ENCODE measurements around the gene MTIF3. TPM values are rescaled to one million over a fixed set of nuclear protein-coding genes. Genes with fewer than 3 reads are reported as not detected.
A peak's percentile ranks its signal among the peaks of the same experiment; 100 is the strongest.

The MTIF3 gene
- total RNA-seq, 2 experiments from 2014 or later, result 28.7 to 30.4 TPM

DNA sequence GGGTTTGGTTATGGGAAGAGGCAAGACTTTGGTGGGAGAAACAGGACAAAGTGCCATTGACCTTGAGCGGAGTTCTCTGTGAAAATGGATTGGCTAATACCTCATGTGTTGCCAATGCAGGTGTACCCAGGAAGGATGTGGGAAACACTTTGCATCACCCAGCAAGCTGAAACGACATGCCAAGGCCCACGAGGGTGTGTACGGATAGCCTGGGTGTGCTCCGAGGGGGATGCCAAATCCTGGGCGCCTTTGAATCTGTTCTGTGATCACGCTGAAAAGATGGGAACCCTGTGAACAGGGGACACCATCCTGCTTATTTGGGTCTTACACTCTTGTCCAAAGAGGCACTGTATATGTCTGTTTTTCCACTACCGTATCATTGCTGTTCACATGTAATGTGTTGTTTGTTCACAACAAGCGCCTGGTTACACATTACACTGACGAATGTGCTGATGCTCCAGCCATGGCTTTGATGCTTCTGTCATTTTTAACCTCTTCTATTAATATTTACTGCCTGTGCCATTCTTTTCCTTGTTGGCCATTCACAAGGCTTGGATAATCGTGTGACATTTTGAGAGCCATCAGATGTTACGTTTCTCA, 17.7 kb downstream of the MTIF3 start:
- peaks cover 47% of the 10 kb centered on the region for H3K36me3 Mint-ChIP-seq
- H3K4me3 Mint-ChIP-seq, result no peak overlapping the region
- peaks cover 38% of the 10 kb centered on the region for H3K4me1 Mint-ChIP-seq

DNA sequence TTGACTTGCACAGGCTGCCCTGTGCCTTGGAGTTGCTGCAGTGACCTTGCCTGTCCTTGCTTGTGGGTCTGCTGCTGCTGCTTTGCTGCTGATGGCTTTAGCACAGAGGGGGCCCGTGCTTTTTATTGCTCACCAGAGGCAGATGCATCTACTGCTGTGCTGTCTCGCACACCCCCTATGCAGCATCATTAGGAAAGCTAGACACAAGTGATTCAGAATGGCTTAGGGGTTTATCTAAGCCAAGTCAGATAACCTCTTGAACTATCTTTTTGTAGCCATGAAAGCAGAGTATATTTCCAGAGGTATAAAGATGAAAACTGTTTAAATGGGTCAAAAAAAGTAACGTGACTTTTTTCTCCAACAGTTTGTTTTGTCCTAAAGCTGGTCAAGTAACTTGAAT, 18.2 kb downstream of the MTIF3 start:
- Mint-ChIP-seq H3K9me3 (no peaks in the 10 kb centered on the region), H3K4me3 (no peak overlapping the region), H3K27me3 (no peaks in the 10 kb centered on the region), H3K4me1 (peaks cover 42% of the 10 kb centered on the region), H3K27ac (peak overlapping the region; percentile 74), H3K36me3 (peaks cover 48% of the 10 kb centered on the region)
- no peak for DNase-seq

More for the DNA sequence above, 17.7 kb downstream of the MTIF3 start:
- peak overlapping the region; percentile 74 for H3K27ac Mint-ChIP-seq
- H3K27me3 Mint-ChIP-seq, result no peaks in the 10 kb centered on the region
- H3K9me3 Mint-ChIP-seq, result no peaks in the 10 kb centered on the region
- no peak for DNase-seq

DNA sequence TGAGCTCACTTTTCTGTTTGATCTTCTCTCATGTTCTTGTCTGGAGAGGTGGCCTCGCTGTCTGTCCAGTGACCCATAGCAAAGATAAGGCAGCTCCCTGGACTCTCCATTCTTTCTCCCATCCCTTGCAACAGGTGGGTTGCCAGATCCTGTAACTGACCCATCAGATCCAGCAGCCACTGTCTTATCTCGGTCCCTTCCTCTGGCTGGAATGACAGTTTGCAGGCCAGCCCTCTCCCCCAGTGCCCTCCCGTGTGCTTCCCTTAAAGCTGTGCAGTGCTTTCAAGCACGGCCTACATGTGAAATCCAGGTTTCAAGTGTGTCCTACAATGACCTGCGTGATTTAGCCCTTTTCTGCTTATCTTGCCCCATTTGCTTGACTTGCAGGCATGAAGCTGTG, 22.2 kb downstream of the MTIF3 start:
- Mint-ChIP-seq H3K4me3 (peak overlapping the region; percentile 32), H3K36me3 (peaks cover 59% of the 10 kb centered on the region), H3K4me1 (peaks cover 53% of the 10 kb centered on the region), H3K9me3 (no peaks in the 10 kb centered on the region), H3K27ac (peak overlapping the region; percentile 75), H3K27me3 (no peaks in the 10 kb centered on the region)
- no peak for DNase-seq

DNA sequence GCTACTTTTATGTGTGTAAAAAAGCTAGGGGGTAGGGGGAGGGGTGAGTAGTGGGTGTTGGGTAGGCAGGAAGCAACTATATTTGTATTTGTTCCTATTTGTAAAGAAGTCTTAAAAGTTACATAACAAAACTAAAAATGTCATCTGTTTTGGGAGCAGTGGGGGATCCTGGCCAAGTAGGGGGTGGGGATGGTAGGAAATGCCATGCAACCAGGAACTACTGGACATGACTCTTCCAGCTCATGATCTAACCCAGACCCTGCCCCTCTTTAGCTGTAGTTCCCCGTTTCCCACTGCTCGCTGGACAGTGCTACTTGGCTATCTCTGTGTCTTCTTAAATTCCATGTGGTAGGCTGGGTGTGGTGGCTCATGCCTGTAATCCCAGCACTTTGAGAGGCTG, 22.7 kb downstream of the MTIF3 start:
- H3K4me1 Mint-ChIP-seq, result peaks cover 50% of the 10 kb centered on the region
- no peaks in the 10 kb centered on the region for H3K9me3 Mint-ChIP-seq
- DNase-seq, result no peak
- peaks cover 55% of the 10 kb centered on the region for H3K36me3 Mint-ChIP-seq
- H3K27me3 Mint-ChIP-seq, result no peaks in the 10 kb centered on the region
- H3K27ac Mint-ChIP-seq, result peak overlapping the region; percentile 95
- peak overlapping the region; percentile 95 for H3K4me3 Mint-ChIP-seq

DNA sequence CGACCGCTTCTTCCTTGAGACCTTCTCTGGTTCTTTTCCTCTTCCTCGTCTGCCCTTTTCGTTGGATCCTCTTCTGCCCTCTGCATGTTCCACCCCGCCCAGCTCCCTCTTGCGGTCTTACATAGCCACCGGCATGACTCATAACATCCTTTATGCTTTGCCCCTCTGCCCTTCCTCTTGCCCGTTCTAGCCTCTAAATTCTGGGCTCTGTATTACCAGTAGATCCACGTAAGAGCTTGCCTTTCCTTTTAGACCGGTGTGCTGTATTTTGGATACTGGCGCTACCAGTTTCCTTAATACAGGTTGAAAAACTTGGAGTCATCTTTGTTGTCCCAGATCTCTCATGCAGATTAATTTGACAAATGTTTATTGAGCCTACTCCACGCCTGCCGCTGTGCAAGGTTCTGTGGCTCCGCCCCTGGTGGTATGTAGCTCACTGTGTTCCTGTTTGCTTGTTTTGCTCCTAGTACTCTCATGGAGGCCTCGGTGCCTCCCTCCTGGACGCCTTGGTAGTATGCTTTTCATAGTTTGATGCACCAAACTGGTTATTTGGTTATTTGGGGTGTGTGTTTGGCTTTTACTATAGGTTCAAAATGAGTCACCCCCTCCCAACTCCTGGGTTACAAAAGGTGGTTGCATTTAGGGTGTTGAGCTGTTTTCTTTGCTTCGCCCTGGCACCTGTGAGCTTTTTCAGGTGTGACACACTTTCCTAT, 24.3 kb downstream of the MTIF3 start:
- H3K27me3 Mint-ChIP-seq, result no peaks in the 10 kb centered on the region
- peak overlapping the region; percentile 95 for H3K27ac Mint-ChIP-seq
- H3K9me3 Mint-ChIP-seq, result no peaks in the 10 kb centered on the region
- peaks cover 37% of the 10 kb centered on the region for H3K4me1 Mint-ChIP-seq
- DNase-seq, result peak; percentile 71
- peaks cover 44% of the 10 kb centered on the region for H3K36me3 Mint-ChIP-seq
- H3K4me3 Mint-ChIP-seq, result peak overlapping the region; percentile 95

DNA sequence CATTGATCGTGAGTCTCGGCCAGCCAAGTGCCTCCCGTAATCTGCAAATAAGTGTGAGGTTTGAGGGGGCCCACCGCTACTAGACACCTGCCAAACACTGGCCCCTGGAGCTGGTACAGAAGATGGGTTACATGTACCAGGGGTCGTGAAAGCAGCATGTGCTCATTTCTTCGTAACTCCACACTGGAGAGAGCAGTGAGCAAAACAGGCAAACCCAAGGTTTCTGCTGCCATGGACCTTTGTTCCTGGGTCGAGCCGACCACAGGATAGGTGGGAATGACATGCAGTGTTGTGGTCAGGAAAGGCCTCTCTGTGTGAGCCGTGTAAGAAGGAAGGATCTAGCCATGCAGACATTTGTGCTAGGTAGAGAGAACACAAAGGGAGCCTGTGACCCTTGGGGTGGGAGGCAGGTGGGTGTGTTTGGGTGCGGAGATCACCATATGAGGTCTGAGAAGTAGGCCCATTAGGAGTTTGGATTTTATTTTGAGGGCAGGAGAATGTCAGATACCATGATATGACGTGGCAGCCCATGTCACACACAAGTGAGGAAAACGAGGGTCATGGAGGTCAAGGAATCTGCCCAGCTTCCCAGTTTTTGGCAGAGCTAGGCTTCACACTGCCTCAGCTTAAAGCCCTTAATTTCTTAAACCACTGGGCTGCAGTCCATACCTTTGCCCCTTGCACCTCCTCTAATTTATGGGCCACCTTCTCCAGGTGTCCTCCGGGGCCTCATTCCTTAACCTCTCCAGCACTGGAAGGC, 25.0 kb downstream of the MTIF3 start:
- peak overlapping the region; percentile 95 for H3K27ac Mint-ChIP-seq
- peaks cover 30% of the 10 kb centered on the region for H3K4me1 Mint-ChIP-seq
- no peaks in the 10 kb centered on the region for H3K9me3 Mint-ChIP-seq
- DNase-seq, result peak; percentile 36
- peak overlapping the region; percentile 95 for H3K4me3 Mint-ChIP-seq
- H3K36me3 Mint-ChIP-seq, result peaks cover 36% of the 10 kb centered on the region
- H3K27me3 Mint-ChIP-seq, result no peaks in the 10 kb centered on the region

DNA sequence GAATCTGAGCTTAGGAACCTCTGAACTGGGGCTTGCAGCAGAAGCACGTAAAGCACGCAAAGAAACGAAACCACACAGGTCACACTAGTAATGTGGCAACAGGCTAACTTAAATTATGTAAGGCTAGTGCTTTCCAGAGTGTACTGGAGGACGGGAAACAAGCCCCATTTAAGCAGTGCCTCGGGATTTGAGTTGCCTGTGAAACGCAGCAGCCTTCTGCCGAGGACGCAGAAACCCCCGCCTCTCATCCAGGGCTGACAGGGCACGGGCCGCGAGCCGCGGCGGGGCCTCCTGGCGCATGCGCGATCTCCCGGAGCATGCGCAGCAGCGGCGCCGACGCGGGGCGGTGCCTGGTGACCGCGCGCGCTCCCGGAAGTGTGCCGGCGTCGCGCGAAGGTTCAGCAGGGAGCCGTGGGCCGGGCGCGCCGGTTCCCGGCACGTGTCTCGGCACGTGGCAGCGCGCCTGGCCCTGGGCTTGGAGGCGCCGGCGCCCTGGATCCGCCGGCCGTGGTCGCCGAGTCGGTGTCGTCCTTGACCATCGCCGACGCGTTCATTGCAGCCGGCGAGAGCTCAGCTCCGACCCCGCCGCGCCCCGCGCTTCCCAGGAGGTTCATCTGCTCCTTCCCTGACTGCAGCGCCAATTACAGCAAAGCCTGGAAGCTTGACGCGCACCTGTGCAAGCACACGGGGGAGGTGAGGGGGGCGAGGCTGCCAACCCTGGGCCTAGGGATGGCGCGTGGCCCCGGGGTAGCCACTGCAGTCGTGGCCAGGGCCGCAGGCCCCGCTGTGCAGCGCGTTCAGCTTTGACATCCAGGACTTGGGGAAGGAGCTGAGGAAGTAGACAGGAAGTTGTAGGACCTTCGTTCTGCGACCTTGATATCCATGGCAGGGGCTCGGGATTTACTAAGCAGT, 25.9 kb downstream of the MTIF3 start, which contains the start of gene GTF3A:
Gene GTF3A (plus strand): TSS at position 374 of the 912 bp plus-strand sequence.
- Mint-ChIP-seq H3K9me3 (no peaks in the 10 kb centered on the region), H3K4me3 (peak within 1 kb of the TSS; percentile 95), H3K27ac (peak within 1 kb of the TSS; percentile 95), H3K36me3 (peaks cover 36% of the 10 kb centered on the region), H3K27me3 (no peaks in the 10 kb centered on the region), H3K4me1 (peaks cover 29% of the 10 kb centered on the region)
- DNase-seq, result peak; percentile 92

DNA sequence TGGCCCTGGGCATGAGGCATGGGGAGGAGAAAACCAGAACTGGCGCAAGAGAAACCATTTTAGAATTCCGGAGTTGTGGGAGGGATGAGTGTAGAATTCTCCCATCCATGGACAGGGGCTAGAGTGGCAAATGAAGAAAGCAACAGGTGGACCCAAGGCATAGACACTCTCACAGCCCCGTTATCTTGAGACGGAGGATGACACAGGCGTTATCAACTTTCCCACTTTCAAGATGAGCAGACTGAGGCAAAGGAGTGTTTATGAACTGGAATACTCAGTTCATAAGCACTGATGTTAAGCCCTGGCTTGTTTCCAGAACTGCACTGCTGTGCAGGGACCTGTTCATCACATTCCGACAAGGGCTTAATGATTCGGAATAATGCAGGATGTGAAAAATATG, 27.0 kb downstream of the MTIF3 start:
- no peaks in the 10 kb centered on the region for H3K27me3 Mint-ChIP-seq
- peaks cover 27% of the 10 kb centered on the region for H3K4me1 Mint-ChIP-seq

DNA sequence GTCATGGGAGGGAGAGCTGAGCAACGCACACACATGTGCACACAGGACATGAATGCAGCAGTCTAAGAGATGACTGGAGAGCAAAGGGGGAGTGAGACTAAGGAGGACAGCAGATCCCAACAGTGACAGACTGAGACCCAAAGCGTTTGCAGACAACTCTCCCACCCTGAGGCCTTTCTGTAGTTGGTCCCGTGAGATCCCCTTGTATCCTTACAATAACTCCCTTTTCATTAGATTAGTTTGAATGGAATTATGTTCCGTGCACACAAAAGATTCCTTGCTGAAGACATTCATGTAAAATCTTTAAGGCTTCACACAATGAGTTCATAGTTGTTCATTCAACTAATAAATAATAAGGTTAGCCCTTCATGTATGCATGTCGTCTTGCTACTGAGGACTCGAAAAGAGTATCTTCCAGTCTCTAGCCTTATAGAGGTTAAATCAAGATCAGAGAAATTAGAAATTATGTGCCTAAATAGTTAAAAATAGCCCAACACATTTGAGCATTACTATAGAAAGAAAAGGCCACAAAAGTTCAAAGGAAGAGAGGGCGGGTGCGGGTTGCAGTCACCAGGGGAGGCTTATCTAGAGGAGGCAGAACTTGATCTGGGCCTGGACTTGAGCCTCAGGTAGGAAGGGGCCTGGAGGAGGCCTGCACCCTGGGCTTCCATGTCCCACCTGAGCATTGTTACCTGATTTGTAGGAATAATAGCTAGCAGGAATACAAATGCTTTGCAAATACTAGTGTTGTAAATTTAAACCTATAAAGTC, 29.1 kb downstream of the MTIF3 start:
- DNase-seq, result no peak
- Mint-ChIP-seq H3K4me3 (no peak overlapping the region), H3K27ac (no peak overlapping the region), H3K4me1 (peaks cover 11% of the 10 kb centered on the region), H3K9me3 (no peaks in the 10 kb centered on the region), H3K27me3 (no peaks in the 10 kb centered on the region), H3K36me3 (peaks cover 13% of the 10 kb centered on the region)

More for the DNA sequence above, 27.0 kb downstream of the MTIF3 start:
- no peaks in the 10 kb centered on the region for H3K9me3 Mint-ChIP-seq
- H3K27ac Mint-ChIP-seq, result peak overlapping the region; percentile 81
- H3K4me3 Mint-ChIP-seq, result peak overlapping the region; percentile 75
- peaks cover 33% of the 10 kb centered on the region for H3K36me3 Mint-ChIP-seq
- no peak for DNase-seq

DNA sequence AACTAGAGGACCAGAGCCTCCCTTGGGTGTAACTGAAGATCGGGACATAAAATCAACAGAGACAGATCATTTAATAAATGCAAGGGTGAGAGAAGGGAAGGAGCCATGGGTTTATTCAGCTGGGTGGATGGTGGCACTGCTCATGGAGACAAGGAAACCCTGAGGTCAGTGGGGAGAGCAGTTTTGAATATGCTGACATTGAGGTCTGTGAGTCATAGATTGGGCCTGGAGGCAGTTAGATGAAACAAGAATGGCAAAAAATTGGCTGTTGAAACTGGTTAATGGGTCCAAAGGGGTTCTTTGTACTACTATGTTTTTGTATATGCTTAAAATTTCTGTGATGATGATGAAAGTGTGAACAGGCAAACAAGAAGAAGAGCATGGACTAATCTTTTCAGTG, 31.0 kb downstream of the MTIF3 start:
- H3K27ac Mint-ChIP-seq, result no peak overlapping the region
- no peak for DNase-seq
- H3K4me1 Mint-ChIP-seq, result peaks cover 7% of the 10 kb centered on the region
- no peaks in the 10 kb centered on the region for H3K36me3 Mint-ChIP-seq
- H3K27me3 Mint-ChIP-seq, result no peaks in the 10 kb centered on the region
- no peaks in the 10 kb centered on the region for H3K9me3 Mint-ChIP-seq
- no peak overlapping the region for H3K4me3 Mint-ChIP-seq

DNA sequence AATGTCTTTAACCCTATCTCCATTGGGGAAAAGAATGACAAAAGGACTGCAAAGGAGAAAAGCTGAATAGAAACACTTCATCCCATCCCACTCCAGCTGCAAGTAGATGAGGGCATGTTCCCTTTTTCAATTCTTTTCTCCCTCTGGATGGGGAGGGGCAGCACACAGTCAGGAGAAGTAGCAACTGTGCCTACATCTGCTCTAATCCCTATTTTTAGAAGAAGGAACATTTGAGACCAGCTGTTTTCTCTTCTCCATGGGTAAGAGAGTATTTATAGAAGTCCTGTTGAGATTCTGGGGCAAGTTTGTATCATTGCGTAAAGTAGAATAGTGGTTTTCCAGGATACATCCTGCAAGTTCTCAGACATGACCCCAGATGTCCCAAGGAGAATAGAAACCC, 35.2 kb downstream of the MTIF3 start:
- H3K9me3 Mint-ChIP-seq, result no peaks in the 10 kb centered on the region
- H3K36me3 Mint-ChIP-seq, result no peaks in the 10 kb centered on the region
- H3K4me1 Mint-ChIP-seq, result no peaks in the 10 kb centered on the region
- H3K4me3 Mint-ChIP-seq, result no peak overlapping the region
- no peak for DNase-seq
- H3K27me3 Mint-ChIP-seq, result no peaks in the 10 kb centered on the region
- no peak overlapping the region for H3K27ac Mint-ChIP-seq

DNA sequence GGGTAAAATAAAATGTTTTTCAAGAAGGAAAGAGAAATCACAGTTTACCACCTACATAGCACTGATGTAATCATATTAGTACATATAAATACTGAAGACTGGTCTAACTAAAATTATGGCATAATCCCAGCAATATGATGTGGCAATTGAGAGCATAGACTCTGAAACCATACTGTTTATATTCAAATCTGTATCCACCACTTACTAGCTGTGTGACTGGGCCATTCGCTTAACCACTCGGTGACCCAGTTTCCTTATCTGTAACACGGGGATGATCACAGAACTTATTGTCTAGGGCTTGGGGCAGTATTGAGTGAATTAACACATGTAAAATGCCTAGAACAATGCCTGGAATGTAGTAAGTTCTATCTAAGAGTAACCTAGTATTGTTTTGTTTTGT, 39.0 kb downstream of the MTIF3 start:
- no peak for DNase-seq
- Mint-ChIP-seq H3K9me3 (peaks cover 3% of the 10 kb centered on the region), H3K27ac (no peak overlapping the region), H3K27me3 (peaks cover 6% of the 10 kb centered on the region), H3K4me3 (no peak overlapping the region), H3K36me3 (no peaks in the 10 kb centered on the region), H3K4me1 (peaks cover 3% of the 10 kb centered on the region)

DNA sequence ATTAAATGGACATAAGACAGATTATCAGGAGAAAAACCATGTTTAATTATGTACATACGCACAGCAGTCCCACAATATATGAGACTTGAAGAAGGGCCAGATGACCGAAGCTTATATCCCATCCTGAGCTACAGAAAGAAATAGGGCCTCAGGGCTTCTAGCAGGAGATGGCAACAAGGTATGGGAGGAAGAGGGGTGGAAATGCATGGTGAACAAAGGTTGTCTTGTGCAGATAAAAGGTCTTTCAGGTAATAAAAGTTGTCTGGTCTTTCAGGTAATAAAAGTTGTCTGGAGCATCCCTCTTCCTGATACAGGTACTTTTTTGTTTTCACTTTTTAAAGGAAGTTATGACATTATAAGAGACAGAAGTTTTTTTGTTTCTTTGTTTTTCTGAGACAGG, 41.4 kb downstream of the MTIF3 start:
- peaks cover 6% of the 10 kb centered on the region for H3K27me3 Mint-ChIP-seq
- H3K27ac Mint-ChIP-seq, result no peak overlapping the region
- no peak overlapping the region for H3K4me3 Mint-ChIP-seq
- no peak for DNase-seq
- H3K9me3 Mint-ChIP-seq, result peaks cover 3% of the 10 kb centered on the region
- H3K4me1 Mint-ChIP-seq, result peaks cover 3% of the 10 kb centered on the region
- H3K36me3 Mint-ChIP-seq, result no peaks in the 10 kb centered on the region

DNA sequence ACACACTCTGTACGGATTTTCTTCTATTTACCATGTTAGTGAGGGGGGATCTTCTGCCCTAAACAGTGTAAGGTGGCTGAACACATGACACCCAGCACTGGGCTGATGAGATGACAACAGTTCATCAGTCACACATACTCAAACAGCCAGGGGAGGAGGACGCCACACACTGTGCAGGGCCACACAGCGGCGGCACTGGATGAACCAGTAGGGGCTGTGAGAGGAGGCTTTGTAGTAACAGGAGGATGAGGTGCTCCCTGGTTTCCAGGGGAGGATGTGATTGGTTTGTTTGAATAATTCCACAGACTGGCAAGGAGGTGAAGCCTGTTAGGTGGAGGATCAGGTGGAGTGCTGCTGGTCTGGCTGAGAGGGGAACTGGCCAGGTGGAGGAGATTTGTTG, 42.3 kb downstream of the MTIF3 start:
- H3K4me3 Mint-ChIP-seq, result no peak overlapping the region
- H3K4me1 Mint-ChIP-seq, result peaks cover 3% of the 10 kb centered on the region
- no peaks in the 10 kb centered on the region for H3K36me3 Mint-ChIP-seq
- peaks cover 6% of the 10 kb centered on the region for H3K27me3 Mint-ChIP-seq
- H3K27ac Mint-ChIP-seq, result no peak overlapping the region
- H3K9me3 Mint-ChIP-seq, result peaks cover 3% of the 10 kb centered on the region
- no peak for DNase-seq
